K562 (cell line): ENCODE results near the gene P4HB. TPM values are rescaled to one million over a fixed set of nuclear protein-coding genes. Genes with fewer than 3 reads are reported as not detected.

Experiments
- ATAC-seq: fragments of 200-7000 bp; cut with Tn5 transposase; 3 replicates; pipeline ENCODE4 v1.9.1; 2020; ENCODE audit warnings: moderate library complexity
- BruUV-seq: library from RNA; stranded (reverse); fragments of 400-500 nt; replicated peaks from 2 replicates; lab custom pipeline; 2021; lab: Mats Ljungman, UMichigan
- CTCF ChIA-PET: fragments of 300-600 bp; formaldehyde crosslinking; extraction: SDS; loops from one replicate; lab custom pipeline; 2021; ENCODE audit warnings: low intra/inter-chr PET ratio; lab: Yijun Ruan, JAX
- POLR2A ChIA-PET: fragments of 300-600, 350-650 bp; sonication (Branson Sonifier 250); formaldehyde crosslinking; extraction: SDS; loops from one replicate; lab custom pipeline; 2021; ENCODE audit warnings: antibody characterized with exemption, inconsistent platforms; lab: Yijun Ruan, JAX
- DNase-seq, 4 experiments: peaks; one replicate each; pipeline versions ENCODE4 v3.0.0 to v3.0.0-alpha.2; 2011 to 2018; ENCODE audit warnings: low spot score in 3 of 4, mixed read lengths in 3 of 4; ENCODE audit errors: extremely low read depth in 1 of 4
- FAIRE-seq: peaks from 2 replicates; lab custom pipeline; 2011; peaks lifted over from hg19 to GRCh38; lab: Jason Lieb, UNC
- H2AFZ ChIP-seq: 2 replicates; pipeline ENCODE4 v1.6.0; 2011; ENCODE audit warnings: low read depth, low read length, control low read depth, inconsistent platforms
- H3K27ac ChIP-seq: fragments of 200-600 bp; 3 replicates; pipeline ENCODE4 v1.8.0; 2011; ENCODE audit warnings: low read depth, mild to moderate bottlenecking, control low read depth, inconsistent platforms, low read length, moderate library complexity, mixed read lengths; ENCODE audit errors: extremely low read depth
- H3K27me3 ChIP-seq, 2 experiments: fragments of 300-600 bp in 1 of 2; 2 replicates in 1 of 2; 3 replicates in 1 of 2; pipeline versions ENCODE4 v1.6.0 to v1.8.0; 2011; ENCODE audit warnings: inconsistent platforms in 2 of 2, low read length in 2 of 2, mild to moderate bottlenecking in 1 of 2, mixed read lengths in 1 of 2, moderate library complexity in 1 of 2; ENCODE audit not compliant: control insufficient read depth in 2 of 2, insufficient read depth in 2 of 2
- H3K36me3 ChIP-seq: fragments of 300-600 bp; 3 replicates; pipeline ENCODE4 v1.8.0; 2011; ENCODE audit warnings: mild to moderate bottlenecking, low read length, inconsistent platforms; ENCODE audit not compliant: control insufficient read depth, insufficient read depth
- H3K4me1 ChIP-seq, 2 experiments: fragments of 200-600 bp in 1 of 2; replicated peaks in 1 of 2; 2 replicates in 1 of 2; 3 replicates in 1 of 2; pipeline versions ENCODE4 v1.5.1 to v1.8.0; 2011; ENCODE audit warnings: inconsistent platforms in 2 of 2, low read length in 2 of 2, mild to moderate bottlenecking in 1 of 2, mixed read lengths in 1 of 2, moderate library complexity in 1 of 2; ENCODE audit not compliant: control insufficient read depth in 2 of 2, insufficient read depth in 2 of 2
- H3K4me2 ChIP-seq: 2 replicates; pipeline ENCODE4 v1.6.1; 2011; ENCODE audit warnings: low read length, control low read depth, inconsistent platforms, mixed read lengths; ENCODE audit not compliant: insufficient read depth
- H3K4me3 ChIP-seq: fragments of 200-600 bp; sonication (generic), shearing (Covaris generic); 2 replicates; pipeline ENCODE4 v1.5.1; 2016; ENCODE audit warnings: control low read depth, inconsistent platforms
- H3K79me2 ChIP-seq: fragments of 200-600 bp; 3 replicates; pipeline ENCODE4 v1.8.0; 2011; ENCODE audit warnings: low read length, inconsistent platforms; ENCODE audit not compliant: control insufficient read depth, insufficient read depth
- H3K9ac ChIP-seq, 2 experiments: 2 replicates each; pipeline versions ENCODE4 v1.6.0 to v1.6.1; 2011; ENCODE audit warnings: low read depth in 2 of 2, low read length in 2 of 2, control low read depth in 1 of 2, inconsistent platforms in 1 of 2, mild to moderate bottlenecking in 1 of 2, mixed read lengths in 1 of 2; ENCODE audit not compliant: insufficient read depth in 1 of 2
- H3K9me1 ChIP-seq: one replicate; pipeline ENCODE4 v1.6.0; 2011; ENCODE audit warnings: inconsistent platforms, mild to moderate bottlenecking, low read length, moderate library complexity; ENCODE audit not compliant: control insufficient read depth, insufficient read depth
- H3K9me3 ChIP-seq: replicated peaks from 2 replicates; pipeline ENCODE4 v1.5.1; 2011; ENCODE audit warnings: low read depth, low read length, inconsistent platforms; ENCODE audit not compliant: control insufficient read depth, insufficient read depth
- H4K20me1 ChIP-seq: replicated peaks from 2 replicates; pipeline ENCODE4 v1.6.1; 2011; ENCODE audit warnings: low read length, inconsistent platforms, mixed read lengths; ENCODE audit not compliant: control insufficient read depth, insufficient read depth
- CBFB ChIP-seq: sonication (generic); formaldehyde crosslinking; IDR thresholded peaks from 2 replicates; pipeline ENCODE4 v1.4.0; 2020; ENCODE audit warnings: mild to moderate bottlenecking, missing genetic modification reagents
- CCAR2 ChIP-seq: fragments of 200-400 bp; formaldehyde crosslinking; IDR thresholded peaks from 2 replicates; pipeline ENCODE4 v1.6.1; 2017; ENCODE audit warnings: mild to moderate bottlenecking, low read depth, low read length
- CEBPG ChIP-seq, 3 experiments: fragments of 200-800 bp in 1 of 3; sonication (Bioruptor generic) in 1 of 3; sonication (generic) in 1 of 3; formaldehyde crosslinking in 1 of 3; IDR thresholded peaks in 2 of 3; conservative IDR thresholded peaks in 1 of 3; 2 replicates each; pipeline versions ENCODE4 v1.6.1 to v1.8.0; 2016 to 2022; ENCODE audit warnings: missing compliant biosample characterization in 2 of 3, missing genetic modification characterization in 2 of 3, mild to moderate bottlenecking in 1 of 3, missing genetic modification reagents in 1 of 3
- KDM1A ChIP-seq, 2 experiments: fragments of 450-650 bp; IDR thresholded peaks; 2 replicates each; pipeline ENCODE4 v1.6.1; 2016; ENCODE audit warnings: mild to moderate bottlenecking in 2 of 2
- MAFK ChIP-seq: IDR thresholded peaks from 2 replicates; pipeline ENCODE4 v1.6.1; 2011; ENCODE audit warnings: low read length, improper control_type of control experiment
- MIER1 ChIP-seq: fragments of 450-650 bp; IDR thresholded peaks from 2 replicates; pipeline ENCODE4 v1.6.1; 2016; ENCODE audit warnings: antibody characterized with exemption, mild to moderate bottlenecking, low read depth
- MTA2 ChIP-seq: fragments of 450-650 bp; IDR thresholded peaks from 2 replicates; pipeline ENCODE4 v1.6.1; 2016; ENCODE audit warnings: low read depth
- NELFE ChIP-seq: IDR thresholded peaks from 2 replicates; pipeline ENCODE4 v1.6.1; 2011; ENCODE audit warnings: mild to moderate bottlenecking; ENCODE audit not compliant: insufficient read depth, insufficient read length
- NFATC3 ChIP-seq: fragments of 450-650 bp; IDR thresholded peaks from 2 replicates; pipeline ENCODE4 v1.6.1; 2017; ENCODE audit warnings: mild to moderate bottlenecking
- SRSF7 ChIP-seq: fragments of 200-400 bp; formaldehyde crosslinking; optimal IDR thresholded peaks from 2 replicates; pipeline ENCODE3; 2017; ENCODE audit warnings: mild to moderate bottlenecking, low read depth, low read length
- WGBS: fragments of 100-300 bp; shearing (Covaris generic); methylation state at CpG from one replicate; pipeline ENCODE4 v1.1.6; 2016; ENCODE audit warnings: low coverage, mixed read lengths; ENCODE audit not compliant: insufficient coverage; ENCODE audit errors: missing lambda C conversion rate; 5-methylcytosine and 5-hydroxymethylcytosine counted together
- in situ Hi-C: fragments of 300-500 bp; cut with MboI; formaldehyde crosslinking; loops from 4 replicates; pipeline ENCODE4 v1.15.0; 2018; ENCODE audit warnings: inconsistent platforms, mixed read lengths
- intact Hi-C: fragments of 100-400 bp; cut with micrococcal nuclease; formaldehyde crosslinking; loops from 2 replicates; pipeline ENCODE4 v1.14.2; 2022
- polyA plus RNA-seq, 8 experiments: library from polyadenylated mRNA; depleted of rRNA in 4 of 8; stranded (reverse) in 5 of 8; unstranded in 3 of 8; fragments of >200 nt; fragmentation: Nextera tagmentation in 2 of 8; fragmentation: Illumina TruSeq in 1 of 8; extraction: Ambion mirVana in 2 of 8; extraction: Trizol in 1 of 8; gene quantifications; 2 replicates each; pipeline versions ENCODE4 v1.2.1 to v1.2.3, GENCODE V29; 2011 to 2014; ENCODE audit warnings: inconsistent platforms in 1 of 8, missing spikeins in 1 of 8
- total RNA-seq, 7 experiments: library from RNA; depleted of rRNA in 6 of 7; stranded (reverse); fragments of >200 nt in 6 of 7; fragmentation: Illumina TruSeq in 2 of 7; extraction: Trizol in 2 of 7; gene quantifications; 2 replicates each; pipeline versions ENCODE4 v1.2.1 to v1.2.3, GENCODE V29; 2011 to 2021; ENCODE audit warnings: low replicate concordance in 1 of 7
- TF ChIP-seq, protein P1 (sequence below): sonication (generic); formaldehyde crosslinking; IDR thresholded peaks from 2 replicates; pipeline ENCODE4 v1.9.0; 2022; ENCODE audit warnings: mild to moderate bottlenecking, missing genetic modification reagents
- TF ChIP-seq, protein P2 (sequence below): sonication (generic); formaldehyde crosslinking; IDR thresholded peaks from 2 replicates; pipeline ENCODE4 v1.8.0; 2022; ENCODE audit warnings: mild to moderate bottlenecking, missing genetic modification reagents
- TF ChIP-seq, protein P3 (sequence below): fragments of 450-650 bp; IDR thresholded peaks from one replicate; pipeline ENCODE4 v1.6.1; 2018; ENCODE audit warnings: mild to moderate bottlenecking, moderate library complexity; ENCODE audit not compliant: partially characterized antibody
- TF ChIP-seq, protein P4 (sequence below): fragments of 250-450 bp; sonication (Bioruptor Pico); IDR thresholded peaks from 2 replicates; pipeline ENCODE4 v1.9.0; 2021; ENCODE audit warnings: mild to moderate bottlenecking

Gene P4HB
- total and polyA plus RNA-seq, 9 of the 15 experiments (the other 6 are each of a cell fraction or from before 2014, with no cell fraction given): 4.4 to 645 (median 325) TPM

DNA sequence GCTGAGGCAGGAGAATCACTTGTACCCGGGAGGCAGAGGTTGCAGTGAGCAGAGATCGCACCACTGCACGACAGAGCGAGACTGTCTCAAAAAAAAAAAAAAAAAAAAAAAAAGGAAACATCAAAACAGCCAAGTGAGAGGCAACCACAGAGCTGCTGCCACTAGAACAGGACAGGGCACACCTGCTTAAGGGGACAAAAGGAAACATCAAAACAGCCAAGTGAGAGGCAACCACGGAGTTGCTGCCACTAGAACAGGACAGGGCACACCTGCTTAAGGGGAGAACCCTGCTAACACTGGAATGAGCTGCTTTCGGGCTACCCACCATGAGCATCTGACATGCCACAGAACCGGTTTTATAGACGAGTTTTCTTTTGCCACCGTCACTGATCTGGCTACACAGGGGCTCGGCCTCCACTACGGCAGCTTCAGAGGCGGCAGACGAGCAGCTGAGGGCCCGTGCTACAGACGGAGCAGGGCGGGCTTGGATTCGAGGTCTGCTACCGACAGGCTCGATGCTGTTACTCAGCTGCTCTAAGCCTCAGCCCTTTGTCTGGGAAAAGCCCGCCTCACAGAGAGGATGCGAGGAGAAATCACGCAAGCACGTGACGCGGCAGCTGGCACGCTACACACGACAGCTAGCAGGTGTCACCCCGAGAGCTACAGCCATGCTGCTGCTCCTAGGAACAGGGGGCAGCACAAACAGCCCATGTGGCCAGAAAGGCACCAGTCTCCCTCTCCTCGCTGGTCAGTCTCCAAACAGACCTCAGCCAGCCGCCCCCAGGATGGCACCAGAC lies 2.0 kb downstream of the P4HB start:
- peaks cover 81% of the 10 kb centered on the region for H3K36me3 ChIP-seq
- ATAC-seq: no peak
- H3K4me3 ChIP-seq: peak overlapping the region; percentile 94
- BruUV-seq: no TSS peak
- ChIA-PET POLR2A (interaction anchor here (0.5 to 2.5 kb wide), 10 partner anchors 15 to 228 kb away, joined by 3 to 21 read pairs (median 4); partner anchors contain the start of gene MCRIP1), CTCF (no interaction called here)
- H3K9ac ChIP-seq: peak overlapping the region; percentile 99; a peak in 3 of 4 replicates
- in situ Hi-C loops: no loop called here
- DNase-seq: no peak
- 90% methylated on average over 22 of the region's 30 CpGs for WGBS
- peaks cover 25% of the 10 kb centered on the region for H4K20me1 ChIP-seq
- H3K27me3 ChIP-seq: no peaks in the 10 kb centered on the region
- H3K4me2 ChIP-seq: peak overlapping the region; percentile 99
- peaks cover 90% of the 10 kb centered on the region for H3K79me2 ChIP-seq
- no peak overlapping the region for H2AFZ ChIP-seq
- intact Hi-C loops: no loop called here
- FAIRE-seq: no peak
- H3K27ac ChIP-seq: peak overlapping the region; percentile 94; the same call in 2 of the 3 replicates
- peaks cover 23 to 41% of the 10 kb centered on the region in 2 experiments for H3K4me1 ChIP-seq
- H3K9me3 ChIP-seq: no peaks in the 10 kb centered on the region
- H3K9me1 ChIP-seq: peaks cover 16% of the 10 kb centered on the region
- TF ChIP-seq NFATC3: no peak
- TF ChIP-seq, protein P1, sequence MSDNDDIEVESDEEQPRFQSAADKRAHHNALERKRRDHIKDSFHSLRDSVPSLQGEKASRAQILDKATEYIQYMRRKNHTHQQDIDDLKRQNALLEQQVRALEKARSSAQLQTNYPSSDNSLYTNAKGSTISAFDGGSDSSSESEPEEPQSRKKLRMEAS (CRISPR knock-in tag): peak; percentile 55
- TF ChIP-seq, protein P2, sequence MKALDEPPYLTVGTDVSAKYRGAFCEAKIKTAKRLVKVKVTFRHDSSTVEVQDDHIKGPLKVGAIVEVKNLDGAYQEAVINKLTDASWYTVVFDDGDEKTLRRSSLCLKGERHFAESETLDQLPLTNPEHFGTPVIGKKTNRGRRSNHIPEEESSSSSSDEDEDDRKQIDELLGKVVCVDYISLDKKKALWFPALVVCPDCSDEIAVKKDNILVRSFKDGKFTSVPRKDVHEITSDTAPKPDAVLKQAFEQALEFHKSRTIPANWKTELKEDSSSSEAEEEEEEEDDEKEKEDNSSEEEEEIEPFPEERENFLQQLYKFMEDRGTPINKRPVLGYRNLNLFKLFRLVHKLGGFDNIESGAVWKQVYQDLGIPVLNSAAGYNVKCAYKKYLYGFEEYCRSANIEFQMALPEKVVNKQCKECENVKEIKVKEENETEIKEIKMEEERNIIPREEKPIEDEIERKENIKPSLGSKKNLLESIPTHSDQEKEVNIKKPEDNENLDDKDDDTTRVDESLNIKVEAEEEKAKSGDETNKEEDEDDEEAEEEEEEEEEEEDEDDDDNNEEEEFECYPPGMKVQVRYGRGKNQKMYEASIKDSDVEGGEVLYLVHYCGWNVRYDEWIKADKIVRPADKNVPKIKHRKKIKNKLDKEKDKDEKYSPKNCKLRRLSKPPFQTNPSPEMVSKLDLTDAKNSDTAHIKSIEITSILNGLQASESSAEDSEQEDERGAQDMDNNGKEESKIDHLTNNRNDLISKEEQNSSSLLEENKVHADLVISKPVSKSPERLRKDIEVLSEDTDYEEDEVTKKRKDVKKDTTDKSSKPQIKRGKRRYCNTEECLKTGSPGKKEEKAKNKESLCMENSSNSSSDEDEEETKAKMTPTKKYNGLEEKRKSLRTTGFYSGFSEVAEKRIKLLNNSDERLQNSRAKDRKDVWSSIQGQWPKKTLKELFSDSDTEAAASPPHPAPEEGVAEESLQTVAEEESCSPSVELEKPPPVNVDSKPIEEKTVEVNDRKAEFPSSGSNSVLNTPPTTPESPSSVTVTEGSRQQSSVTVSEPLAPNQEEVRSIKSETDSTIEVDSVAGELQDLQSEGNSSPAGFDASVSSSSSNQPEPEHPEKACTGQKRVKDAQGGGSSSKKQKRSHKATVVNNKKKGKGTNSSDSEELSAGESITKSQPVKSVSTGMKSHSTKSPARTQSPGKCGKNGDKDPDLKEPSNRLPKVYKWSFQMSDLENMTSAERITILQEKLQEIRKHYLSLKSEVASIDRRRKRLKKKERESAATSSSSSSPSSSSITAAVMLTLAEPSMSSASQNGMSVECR (CRISPR knock-in tag): 0 out of 2 replicates have a peak, but pooled peaks have one; percentile 50
- no peak for TF ChIP-seq SRSF7
- TF ChIP-seq KDM1A (IDR thresholded peaks at IDR 0.05): no peak
- no peak for TF ChIP-seq CEBPG (CRISPR knock-in tag; IDR thresholded peaks at IDR 0.05)
- TF ChIP-seq CEBPG (tag; conservative IDR thresholded peaks at IDR 0.05 in 1 of 2, IDR thresholded peaks at IDR 0.05 in 1 of 2): no peak
- TF ChIP-seq CCAR2: no peak
- TF ChIP-seq, protein P3, sequence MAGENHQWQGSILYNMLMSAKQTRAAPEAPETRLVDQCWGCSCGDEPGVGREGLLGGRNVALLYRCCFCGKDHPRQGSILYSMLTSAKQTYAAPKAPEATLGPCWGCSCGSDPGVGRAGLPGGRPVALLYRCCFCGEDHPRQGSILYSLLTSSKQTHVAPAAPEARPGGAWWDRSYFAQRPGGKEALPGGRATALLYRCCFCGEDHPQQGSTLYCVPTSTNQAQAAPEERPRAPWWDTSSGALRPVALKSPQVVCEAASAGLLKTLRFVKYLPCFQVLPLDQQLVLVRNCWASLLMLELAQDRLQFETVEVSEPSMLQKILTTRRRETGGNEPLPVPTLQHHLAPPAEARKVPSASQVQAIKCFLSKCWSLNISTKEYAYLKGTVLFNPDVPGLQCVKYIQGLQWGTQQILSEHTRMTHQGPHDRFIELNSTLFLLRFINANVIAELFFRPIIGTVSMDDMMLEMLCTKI: no peak
- TF ChIP-seq CBFB (CRISPR knock-in tag): 0 out of 2 replicates have a peak, but pooled peaks have one; percentile 40
- TF ChIP-seq MAFK: no peak
- no peak for TF ChIP-seq MTA2
- no peak for TF ChIP-seq NELFE
- TF ChIP-seq MIER1: no peak
- TF ChIP-seq, protein P4, sequence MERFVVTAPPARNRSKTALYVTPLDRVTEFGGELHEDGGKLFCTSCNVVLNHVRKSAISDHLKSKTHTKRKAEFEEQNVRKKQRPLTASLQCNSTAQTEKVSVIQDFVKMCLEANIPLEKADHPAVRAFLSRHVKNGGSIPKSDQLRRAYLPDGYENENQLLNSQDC (CRISPR knock-in tag): no peak
